ENCODE results near the gene ECI1. TPM values are rescaled to one million over a fixed set of nuclear protein-coding genes. Genes with fewer than 3 reads are reported as not detected.
A peak's percentile ranks its signal among the peaks of the same experiment; 100 is the strongest.

ECI1 gene
- total RNA-seq, 1 experiment from 2014 or later, result 95.4 TPM

DNA sequence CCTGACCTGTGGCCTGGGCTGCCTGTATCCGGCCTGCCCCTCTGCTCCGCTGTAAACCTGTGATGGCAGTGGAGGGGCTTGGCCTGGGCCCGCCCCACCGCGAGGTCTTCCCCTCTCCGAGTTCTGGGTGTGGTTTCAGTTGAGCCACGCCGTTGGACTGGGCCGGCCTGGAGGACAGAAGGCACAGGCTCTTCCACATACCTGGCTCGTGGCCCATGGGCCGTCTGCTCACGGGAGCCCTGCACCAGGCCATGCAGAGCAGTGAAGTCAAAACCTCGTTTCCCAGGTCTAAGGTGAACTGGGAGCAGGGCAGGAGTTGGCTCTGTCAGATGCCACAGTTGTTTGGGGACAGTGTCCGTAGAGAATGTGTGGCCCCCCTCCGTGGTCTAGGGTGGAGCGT, 22.1 kb upstream of the ECI1 start:
- H4K8ac ChIP-seq (replicated peaks; ENCODE audit: insufficient read length, low read depth, low read length), result no peak overlapping the region
- peaks cover 12 to 22% of the 10 kb centered on the region in 2 experiments for H3K4me1 Mint-ChIP-seq
- no peak overlapping the region for H2BK20ac ChIP-seq (ENCODE audit: low read depth, low read length, poor library complexity, severe bottlenecking)
- H3K36me3 Mint-ChIP-seq (ENCODE audit: insufficient read depth in 1 of 3, low read depth in 3 of 3), result peaks cover 0 to 7% (median 3%) of the 10 kb centered on the region in 3 experiments; a peak in 3 of 7 replicates
- no peak overlapping the region for H2AK5ac ChIP-seq (ENCODE audit: insufficient read length, low read length)
- H3K23ac ChIP-seq (ENCODE audit: insufficient read length, low read depth, low read length), result no peak overlapping the region
- no peaks in the 10 kb centered on the region for H3K4me1 ChIP-seq (ENCODE audit: insufficient read depth, low read length)
- no peak for DNase-seq
- no peak overlapping the region for H2BK15ac ChIP-seq (ENCODE audit: low read depth, low read length)
- no peaks in the 10 kb centered on the region for H3K79me2 ChIP-seq (ENCODE audit: insufficient read depth, low read length)
- H3K27ac Mint-ChIP-seq, result 0 out of 7 replicates have a peak overlapping the region, but pooled peaks of 1 of the 3 experiments have one; percentile 61
- WGBS (ENCODE audit: extremely low coverage, insufficient read length, low lambda C conversion rate), result no CpG with 5 or more reads among the region's 16 CpGs
- no peak overlapping the region for H3K9ac ChIP-seq (ENCODE audit: extremely low read depth, insufficient read length, low read length)
- no peak overlapping the region for H3K4me2 ChIP-seq (ENCODE audit: insufficient read depth, insufficient read length, low read length)
- no peak overlapping the region for H3K14ac ChIP-seq (ENCODE audit: insufficient read depth, low read length)
- no peak overlapping the region for H2BK12ac ChIP-seq (ENCODE audit: insufficient read length, low read depth, low read length)
- no peaks in the 10 kb centered on the region for H3K9me3 Mint-ChIP-seq
- H2BK120ac ChIP-seq (ENCODE audit: low read depth, low read length, poor library complexity, severe bottlenecking), result no peak overlapping the region
- no peak overlapping the region for H2AFZ ChIP-seq (ENCODE audit: low read length)
- H3K4ac ChIP-seq (ENCODE audit: low read depth, low read length), result no peak overlapping the region
- no peaks in the 10 kb centered on the region for H3K79me1 ChIP-seq (ENCODE audit: insufficient read depth, low read depth, low read length, poor library complexity, severe bottlenecking)
- no peak overlapping the region for H4K91ac ChIP-seq (ENCODE audit: insufficient read length, low read depth, low read length)
- H3K9me3 ChIP-seq (ENCODE audit: control insufficient read depth, low read depth, low read length), result no peaks in the 10 kb centered on the region
- no peak overlapping the region for H4K5ac ChIP-seq (ENCODE audit: insufficient read length, low read depth, low read length)
- no peak overlapping the region for H3K27ac ChIP-seq (ENCODE audit: insufficient read length, low read depth, low read length)
- TF ChIP-seq, protein P1, sequence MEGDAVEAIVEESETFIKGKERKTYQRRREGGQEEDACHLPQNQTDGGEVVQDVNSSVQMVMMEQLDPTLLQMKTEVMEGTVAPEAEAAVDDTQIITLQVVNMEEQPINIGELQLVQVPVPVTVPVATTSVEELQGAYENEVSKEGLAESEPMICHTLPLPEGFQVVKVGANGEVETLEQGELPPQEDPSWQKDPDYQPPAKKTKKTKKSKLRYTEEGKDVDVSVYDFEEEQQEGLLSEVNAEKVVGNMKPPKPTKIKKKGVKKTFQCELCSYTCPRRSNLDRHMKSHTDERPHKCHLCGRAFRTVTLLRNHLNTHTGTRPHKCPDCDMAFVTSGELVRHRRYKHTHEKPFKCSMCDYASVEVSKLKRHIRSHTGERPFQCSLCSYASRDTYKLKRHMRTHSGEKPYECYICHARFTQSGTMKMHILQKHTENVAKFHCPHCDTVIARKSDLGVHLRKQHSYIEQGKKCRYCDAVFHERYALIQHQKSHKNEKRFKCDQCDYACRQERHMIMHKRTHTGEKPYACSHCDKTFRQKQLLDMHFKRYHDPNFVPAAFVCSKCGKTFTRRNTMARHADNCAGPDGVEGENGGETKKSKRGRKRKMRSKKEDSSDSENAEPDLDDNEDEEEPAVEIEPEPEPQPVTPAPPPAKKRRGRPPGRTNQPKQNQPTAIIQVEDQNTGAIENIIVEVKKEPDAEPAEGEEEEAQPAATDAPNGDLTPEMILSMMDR (conservative IDR thresholded peaks at IDR 0.05), result no peak
- no peak overlapping the region for H3K56ac ChIP-seq (ENCODE audit: insufficient read length, low read depth, low read length)
- H3K23me2 ChIP-seq (ENCODE audit: insufficient read length, low read depth, low read length, poor library complexity, severe bottlenecking), result no peaks in the 10 kb centered on the region
- H3K4me3 Mint-ChIP-seq, result no peak overlapping the region
- peaks cover 6% of the 10 kb centered on the region; the same call in 1 of the 2 replicates for H3K27me3 Mint-ChIP-seq (ENCODE audit: low read depth)
- H4K20me1 ChIP-seq (ENCODE audit: control insufficient read depth, insufficient read depth, insufficient read length), result no peaks in the 10 kb centered on the region
- no peak overlapping the region for H2BK5ac ChIP-seq (ENCODE audit: insufficient read length, low read length)
- H3K27me3 ChIP-seq (ENCODE audit: insufficient read depth, low read length), result no peaks in the 10 kb centered on the region
- no peak overlapping the region for H3T11ph ChIP-seq (ENCODE audit: low read length)
- H3K18ac ChIP-seq (ENCODE audit: insufficient read length, low read depth, low read length), result no peak overlapping the region
